Stimulated activated memory B cell treated with anti-CD40 and anti-IgM and Interleukin-4, amounts not matched to agents 10 μg/mL and 1 μg/mL and 100 μg/mL, for 72 hours (primary cell): ENCODE data around the gene SUPT3H.
A peak's percentile ranks its signal among the peaks of the same experiment; 100 is the strongest.

Experiments
- ATAC-seq: fragments of 150-1000 bp; cut with Tn5 transposase; 2 replicates; pipeline ENCODE4 v1.10.0; 2021
- H3K27ac Mint-ChIP-seq: one replicate; pipeline ENCODE4 v1.8.0; 2022; ENCODE audit warnings: mild to moderate bottlenecking, mixed read lengths
- H3K27me3 Mint-ChIP-seq: one replicate; pipeline ENCODE4 v1.8.0; 2022; ENCODE audit warnings: mixed read lengths
- H3K36me3 Mint-ChIP-seq: one replicate; pipeline ENCODE4 v1.8.0; 2022; ENCODE audit warnings: mixed read lengths
- H3K4me1 Mint-ChIP-seq: one replicate; pipeline ENCODE4 v1.8.0; 2022; ENCODE audit warnings: mixed read lengths
- H3K4me3 Mint-ChIP-seq: one replicate; pipeline ENCODE4 v1.8.0; 2022; ENCODE audit warnings: mild to moderate bottlenecking, moderate library complexity, mixed read lengths
- H3K9me3 Mint-ChIP-seq: one replicate; pipeline ENCODE4 v1.8.0; 2022; ENCODE audit warnings: mixed read lengths

SUPT3H gene

GRCh38 chr6:44967481-44967880 lies 410.3 kb downstream of the SUPT3H start:
- H3K27ac Mint-ChIP-seq, result no peak overlapping the region
- H3K9me3 Mint-ChIP-seq, result no peaks in the 10 kb centered on the region
- H3K27me3 Mint-ChIP-seq, result no peaks in the 10 kb centered on the region
- H3K4me3 Mint-ChIP-seq, result no peak overlapping the region
- H3K4me1 Mint-ChIP-seq, result no peaks in the 10 kb centered on the region
- ATAC-seq, result no peak
- peaks cover 11% of the 10 kb centered on the region for H3K36me3 Mint-ChIP-seq

GRCh38 chr6:44966449-44967092 lies 411.2 kb downstream of the SUPT3H start:
- H3K27me3 Mint-ChIP-seq, result no peaks in the 10 kb centered on the region
- no peak overlapping the region for H3K4me3 Mint-ChIP-seq
- no peak overlapping the region for H3K27ac Mint-ChIP-seq
- no peak for ATAC-seq
- H3K36me3 Mint-ChIP-seq, result peaks cover 4% of the 10 kb centered on the region
- no peaks in the 10 kb centered on the region for H3K4me1 Mint-ChIP-seq
- no peaks in the 10 kb centered on the region for H3K9me3 Mint-ChIP-seq

- ATAC-seq, result no peak
- Mint-ChIP-seq H3K4me3 (no peak overlapping the region), H3K4me1 (peaks cover 5% of the 10 kb centered on the region)
These were observed 412.0 kb downstream of the SUPT3H start for GRCh38 chr6:44965708-44966107.

DNA sequence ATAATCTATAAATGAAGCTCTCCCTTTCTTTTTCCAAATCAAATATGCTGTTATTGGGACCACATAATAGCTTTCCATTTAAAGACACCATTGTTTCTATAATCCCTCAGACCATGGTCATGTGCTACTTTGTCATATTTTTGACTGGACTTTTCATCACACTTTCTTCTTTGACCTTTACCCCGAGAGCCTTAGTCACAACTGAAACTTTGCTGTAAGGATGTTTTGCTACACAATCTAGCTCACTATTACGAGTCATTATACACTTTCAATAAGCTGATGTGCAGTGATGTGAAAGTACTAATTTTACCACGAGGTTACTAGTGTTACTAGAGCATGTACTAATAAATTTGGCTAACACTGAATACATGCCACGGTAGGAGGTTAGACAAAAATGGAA lies 416.8 kb downstream of the SUPT3H start:
- H3K27ac Mint-ChIP-seq, result no peak overlapping the region
- peak; percentile 60 for ATAC-seq
- H3K4me3 Mint-ChIP-seq, result no peak overlapping the region

More at GRCh38 chr6:44965708-44966107, 412.0 kb downstream of the SUPT3H start:
- Mint-ChIP-seq H3K27ac (no peak overlapping the region), H3K36me3 (peaks cover 4% of the 10 kb centered on the region), H3K9me3 (no peaks in the 10 kb centered on the region), H3K27me3 (no peaks in the 10 kb centered on the region)

GRCh38 chr6:44959651-44960050 lies 418.1 kb downstream of the SUPT3H start:
- Mint-ChIP-seq H3K27ac (no peak overlapping the region), H3K4me3 (no peak overlapping the region), H3K9me3 (peaks cover 3% of the 10 kb centered on the region), H3K27me3 (no peaks in the 10 kb centered on the region), H3K4me1 (peaks cover 7% of the 10 kb centered on the region), H3K36me3 (peaks cover 5% of the 10 kb centered on the region)
- ATAC-seq, result no peak

More for the DNA sequence above, 416.8 kb downstream of the SUPT3H start:
- H3K9me3 Mint-ChIP-seq, result peaks cover 3% of the 10 kb centered on the region
- H3K36me3 Mint-ChIP-seq, result peaks cover 5% of the 10 kb centered on the region
- no peaks in the 10 kb centered on the region for H3K27me3 Mint-ChIP-seq
- H3K4me1 Mint-ChIP-seq, result peaks cover 7% of the 10 kb centered on the region

- no peak overlapping the region for H3K27ac Mint-ChIP-seq
- peaks cover 27% of the 10 kb centered on the region for H3K36me3 Mint-ChIP-seq
- no peaks in the 10 kb centered on the region for H3K27me3 Mint-ChIP-seq
- no peak overlapping the region for H3K4me3 Mint-ChIP-seq
- ATAC-seq, result no peak
- H3K9me3 Mint-ChIP-seq, result peaks cover 3% of the 10 kb centered on the region
- H3K4me1 Mint-ChIP-seq, result peaks cover 7% of the 10 kb centered on the region
These were observed 420.6 kb downstream of the SUPT3H start for GRCh38 chr6:44957156-44957555.

DNA sequence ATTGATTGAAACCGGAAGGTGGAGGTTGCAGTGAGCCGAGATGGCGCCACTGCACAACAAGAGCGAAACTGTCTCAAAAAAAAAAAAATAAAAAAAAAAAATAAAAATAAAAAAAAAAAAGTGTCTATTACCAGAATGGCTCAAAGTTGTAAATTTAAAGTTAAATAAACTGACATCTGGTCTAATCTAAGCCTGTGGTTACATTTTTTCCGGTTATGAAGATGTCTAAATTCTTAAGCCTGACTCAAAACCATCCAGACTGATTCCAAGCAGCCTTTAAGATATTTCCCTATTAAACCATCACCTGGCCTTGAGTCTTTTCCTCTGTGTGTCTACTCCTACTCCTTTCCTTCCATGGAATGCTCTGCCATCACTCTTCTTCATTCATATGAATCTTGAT lies 421.3 kb downstream of the SUPT3H start:
- peaks cover 35% of the 10 kb centered on the region for H3K36me3 Mint-ChIP-seq
- no peak overlapping the region for H3K4me3 Mint-ChIP-seq
- peaks cover 3% of the 10 kb centered on the region for H3K9me3 Mint-ChIP-seq
- H3K4me1 Mint-ChIP-seq, result peaks cover 7% of the 10 kb centered on the region
- H3K27me3 Mint-ChIP-seq, result no peaks in the 10 kb centered on the region
- no peak overlapping the region for H3K27ac Mint-ChIP-seq
- ATAC-seq, result no peak

DNA sequence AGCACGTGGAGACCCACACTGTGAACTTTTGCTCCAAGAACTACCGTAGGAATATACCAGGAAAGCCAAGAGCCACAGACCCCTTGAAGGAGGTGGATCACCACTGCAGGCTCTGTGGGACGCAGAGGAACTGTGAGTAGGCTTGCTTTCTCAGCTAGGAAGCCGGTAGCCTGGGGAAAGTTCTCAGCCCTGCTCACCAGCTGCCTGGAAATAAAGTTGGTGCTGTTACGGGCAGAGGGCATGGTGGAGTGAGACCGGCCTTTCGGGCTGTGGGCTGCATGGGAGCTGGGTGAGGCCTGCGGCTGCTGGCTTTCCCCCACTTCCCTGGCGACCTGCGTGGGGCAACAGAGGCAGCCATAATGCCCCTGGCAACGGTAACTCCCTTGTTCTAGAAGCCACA lies 422.6 kb downstream of the SUPT3H start:
- Mint-ChIP-seq H3K4me1 (no peaks in the 10 kb centered on the region), H3K9me3 (peaks cover 8% of the 10 kb centered on the region), H3K4me3 (no peak overlapping the region), H3K27ac (no peak overlapping the region), H3K27me3 (no peaks in the 10 kb centered on the region), H3K36me3 (peaks cover 41% of the 10 kb centered on the region)
- no peak for ATAC-seq

GRCh38 chr6:44954281-44954680 lies 423.5 kb downstream of the SUPT3H start:
- no peak for ATAC-seq
- H3K4me3 Mint-ChIP-seq, result no peak overlapping the region

DNA sequence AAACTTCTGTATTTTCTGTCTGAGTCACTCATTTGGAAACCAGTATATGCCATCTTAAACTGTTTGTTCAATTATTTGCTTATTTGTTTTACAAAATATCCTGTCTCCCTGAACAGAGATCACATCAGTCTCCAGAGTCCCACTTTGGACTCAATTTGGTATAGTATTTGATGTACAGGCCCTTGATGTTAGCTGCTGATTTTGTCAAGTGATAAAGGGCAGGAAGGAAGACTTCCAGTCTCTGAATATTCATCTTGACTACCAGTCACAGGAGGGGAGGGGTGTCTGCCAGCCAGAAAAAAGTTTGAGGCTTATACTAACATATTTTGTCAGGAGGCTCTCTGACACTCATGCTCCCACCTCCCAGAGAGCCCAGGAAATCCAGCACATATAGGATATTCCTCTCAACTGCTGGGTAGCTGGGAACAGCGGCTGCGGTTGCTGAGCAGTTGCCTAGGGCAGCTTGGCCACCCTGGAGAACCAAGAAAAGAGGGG lies 426.4 kb downstream of the SUPT3H start:
- H3K9me3 Mint-ChIP-seq, result peaks cover 13% of the 10 kb centered on the region
- ATAC-seq, result no peak
- H3K4me1 Mint-ChIP-seq, result no peaks in the 10 kb centered on the region
- peaks cover 76% of the 10 kb centered on the region for H3K36me3 Mint-ChIP-seq
- H3K4me3 Mint-ChIP-seq, result no peak overlapping the region
- no peak overlapping the region for H3K27ac Mint-ChIP-seq
- no peaks in the 10 kb centered on the region for H3K27me3 Mint-ChIP-seq

More at GRCh38 chr6:44954281-44954680, 423.5 kb downstream of the SUPT3H start:
- H3K36me3 Mint-ChIP-seq, result peaks cover 50% of the 10 kb centered on the region
- no peaks in the 10 kb centered on the region for H3K4me1 Mint-ChIP-seq
- H3K27ac Mint-ChIP-seq, result no peak overlapping the region
- peaks cover 11% of the 10 kb centered on the region for H3K9me3 Mint-ChIP-seq
- H3K27me3 Mint-ChIP-seq, result no peaks in the 10 kb centered on the region

DNA sequence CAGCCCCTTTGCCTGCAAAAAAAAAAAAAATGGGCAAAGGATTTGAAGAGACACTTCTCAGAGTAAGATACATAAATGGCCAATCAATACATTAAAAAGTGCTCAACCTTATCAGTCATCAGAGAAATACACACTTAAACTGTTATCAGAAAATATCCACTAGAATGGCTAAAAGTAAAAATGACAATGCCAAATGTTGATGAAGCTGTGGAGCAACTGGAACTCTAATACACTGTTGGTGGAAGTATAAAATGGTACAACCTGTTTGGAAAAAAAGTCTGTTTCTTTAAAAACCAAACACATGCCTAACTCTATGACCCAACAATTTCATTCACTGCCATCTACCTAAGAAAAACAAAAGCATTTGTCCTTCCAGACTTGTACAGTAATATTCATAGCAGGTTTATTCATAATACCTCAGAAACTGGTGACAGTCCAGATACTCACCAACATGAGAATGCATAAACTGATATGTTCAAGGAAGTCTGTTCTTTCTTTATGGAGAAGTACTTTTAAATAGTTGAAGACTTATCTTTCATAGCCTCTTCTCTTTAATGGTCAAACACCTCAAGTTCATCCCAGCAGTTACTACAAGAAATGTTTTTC lies 428.0 kb downstream of the SUPT3H start:
- no peak for ATAC-seq
- no peaks in the 10 kb centered on the region for H3K27me3 Mint-ChIP-seq
- H3K4me1 Mint-ChIP-seq, result no peaks in the 10 kb centered on the region
- H3K27ac Mint-ChIP-seq, result no peak overlapping the region
- H3K4me3 Mint-ChIP-seq, result no peak overlapping the region
- peaks cover 89% of the 10 kb centered on the region for H3K36me3 Mint-ChIP-seq
- H3K9me3 Mint-ChIP-seq, result peaks cover 15% of the 10 kb centered on the region

DNA sequence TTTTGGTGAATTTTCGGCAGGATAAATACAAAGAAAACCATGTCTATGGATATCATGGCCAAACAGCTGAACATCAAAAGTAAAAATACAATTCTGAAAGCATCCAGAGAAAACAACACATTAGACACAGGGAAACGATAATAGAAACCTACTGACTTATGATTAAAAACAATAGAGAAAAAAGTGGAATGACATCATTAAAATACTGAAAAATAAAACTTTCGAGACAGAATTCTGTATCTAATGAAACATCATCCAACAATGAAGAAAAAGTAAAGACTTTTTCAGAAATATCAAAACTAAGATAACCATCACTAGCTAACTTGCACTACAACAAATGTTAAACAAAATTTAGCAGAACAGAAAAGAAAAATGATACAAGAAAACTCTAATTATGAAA lies 434.2 kb downstream of the SUPT3H start:
- no peak for ATAC-seq
- Mint-ChIP-seq H3K27me3 (no peaks in the 10 kb centered on the region), H3K9me3 (peaks cover 15% of the 10 kb centered on the region)

GRCh38 chr6:44942798-44943197 lies 434.9 kb downstream of the SUPT3H start:
- ATAC-seq, result no peak
- peaks cover 15% of the 10 kb centered on the region for H3K9me3 Mint-ChIP-seq
- no peaks in the 10 kb centered on the region for H3K4me1 Mint-ChIP-seq
- peaks cover 76% of the 10 kb centered on the region for H3K36me3 Mint-ChIP-seq
- H3K4me3 Mint-ChIP-seq, result no peak overlapping the region
- H3K27ac Mint-ChIP-seq, result no peak overlapping the region
- no peaks in the 10 kb centered on the region for H3K27me3 Mint-ChIP-seq

More for the DNA sequence above, 434.2 kb downstream of the SUPT3H start:
- Mint-ChIP-seq H3K27ac (no peak overlapping the region), H3K4me1 (no peaks in the 10 kb centered on the region), H3K36me3 (peaks cover 83% of the 10 kb centered on the region), H3K4me3 (no peak overlapping the region)

DNA sequence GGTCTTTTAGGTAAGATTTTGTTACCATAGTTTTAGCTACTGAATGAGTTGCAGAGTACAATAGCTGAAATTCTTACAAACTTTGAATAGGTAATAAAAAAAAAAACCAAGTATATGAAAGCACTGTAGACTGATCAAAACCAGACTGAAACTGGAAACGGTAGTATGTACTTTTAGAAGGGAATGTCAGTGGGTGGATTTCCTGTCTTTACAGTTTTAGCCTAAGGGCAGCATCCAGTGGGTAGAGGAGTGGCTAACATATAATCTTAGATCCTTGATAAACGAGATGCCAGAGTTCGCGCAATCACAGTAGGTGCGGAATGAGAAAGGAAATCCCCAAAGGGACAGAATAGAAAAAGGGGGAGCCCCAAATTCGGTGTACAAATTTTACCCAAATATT lies 435.5 kb downstream of the SUPT3H start:
- Mint-ChIP-seq H3K4me3 (no peak overlapping the region), H3K36me3 (peaks cover 72% of the 10 kb centered on the region), H3K9me3 (peaks cover 15% of the 10 kb centered on the region), H3K4me1 (no peaks in the 10 kb centered on the region), H3K27ac (no peak overlapping the region), H3K27me3 (no peaks in the 10 kb centered on the region)
- ATAC-seq, result no peak

DNA sequence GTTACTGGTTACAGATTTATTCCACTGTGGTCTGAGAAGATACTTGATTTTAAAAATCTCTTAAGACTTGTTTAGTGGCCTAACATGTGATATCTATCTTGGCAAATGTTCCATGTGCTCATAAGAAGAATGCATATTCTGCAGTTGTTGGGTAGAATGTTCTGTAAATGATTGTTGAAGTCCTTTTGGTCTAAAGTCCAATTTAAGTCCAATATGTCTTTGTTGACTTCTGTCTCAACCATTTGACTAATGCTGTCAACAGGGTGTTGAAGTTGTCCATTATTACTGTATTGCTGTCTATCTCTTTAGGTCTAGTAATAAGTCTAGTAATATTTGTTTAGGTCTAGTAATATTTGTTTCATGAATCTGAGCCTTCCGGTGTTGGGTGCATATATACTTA lies 437.4 kb downstream of the SUPT3H start:
- ATAC-seq, result no peak
- peaks cover 55% of the 10 kb centered on the region for H3K36me3 Mint-ChIP-seq
- no peak overlapping the region for H3K27ac Mint-ChIP-seq
- H3K9me3 Mint-ChIP-seq, result peaks cover 10% of the 10 kb centered on the region
- H3K4me1 Mint-ChIP-seq, result no peaks in the 10 kb centered on the region
- H3K27me3 Mint-ChIP-seq, result no peaks in the 10 kb centered on the region
- H3K4me3 Mint-ChIP-seq, result no peak overlapping the region

DNA sequence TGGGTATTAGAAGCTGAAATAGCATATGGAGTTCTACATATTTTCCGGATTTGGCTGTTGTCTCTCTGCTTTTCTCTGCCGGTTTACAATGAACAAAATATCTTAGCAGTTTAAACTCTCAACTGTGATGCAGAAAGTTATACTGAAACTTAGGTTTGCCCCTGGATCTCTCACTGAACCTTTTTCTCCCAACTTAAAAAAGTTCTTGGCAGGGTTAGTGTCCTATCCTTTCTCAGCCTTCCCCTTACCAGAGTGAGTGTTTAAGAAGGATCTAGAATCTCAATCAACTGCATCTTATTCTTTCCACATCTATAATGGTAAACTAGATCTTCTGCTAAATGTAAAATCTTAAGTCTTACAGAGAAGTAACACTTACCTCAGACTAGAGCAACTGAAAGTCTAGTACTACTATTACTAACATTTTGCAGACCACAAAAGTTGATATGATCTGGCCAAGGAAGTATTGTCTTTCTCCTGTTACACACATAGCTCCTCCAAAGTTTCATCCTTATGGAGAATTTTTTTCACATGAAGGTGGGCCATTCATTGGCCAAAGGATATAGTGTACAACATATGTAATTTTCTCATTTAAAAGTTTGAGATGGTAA lies 441.9 kb downstream of the SUPT3H start:
- Mint-ChIP-seq H3K27ac (no peak overlapping the region), H3K36me3 (peaks cover 21% of the 10 kb centered on the region), H3K4me1 (no peaks in the 10 kb centered on the region), H3K9me3 (peaks cover 6% of the 10 kb centered on the region), H3K4me3 (no peak overlapping the region), H3K27me3 (no peaks in the 10 kb centered on the region)
- no peak for ATAC-seq
